Natural killer cell (primary cell): ENCODE results near the gene ZNF431. TPM values are rescaled to one million over a fixed set of nuclear protein-coding genes. Genes with fewer than 3 reads are reported as not detected.

Source experiments
- ATAC-seq, 3 donors: fragments of 150-1000 bp in 2 of 3; fragments of 200-7000 bp in 1 of 3; cut with Tn5 transposase; 1 replicate in 1 of 3; 2 replicates in 2 of 3; pipeline ENCODE4 v1.10.0; 2021; ENCODE audit warnings: mild to moderate bottlenecking in 2 of 3, moderate library complexity in 2 of 3
- DNase-seq, 2 donors: peaks; one replicate each; pipeline versions ENCODE4 v3.0.0 to v3.0.0-alpha.2; 2013 to 2021; ENCODE audit warnings: mixed read lengths in 1 of 2
- H3K27ac ChIP-seq: one replicate; pipeline ENCODE4 v1.5.1; 2013; ENCODE audit warnings: mild to moderate bottlenecking, low read length
- H3K27me3 ChIP-seq: one replicate; pipeline ENCODE4 v1.6.1; 2013; ENCODE audit warnings: low read length; ENCODE audit not compliant: control insufficient read depth, insufficient read depth
- H3K36me3 ChIP-seq: one replicate; pipeline ENCODE4 v1.6.1; 2013; ENCODE audit warnings: low read length; ENCODE audit not compliant: control insufficient read depth, insufficient read depth
- H3K4me1 ChIP-seq: one replicate; pipeline ENCODE4 v1.6.1; 2013; ENCODE audit warnings: low read length; ENCODE audit not compliant: control insufficient read depth, insufficient read depth
- H3K4me3 ChIP-seq: one replicate; pipeline ENCODE4 v1.5.1; 2013; ENCODE audit warnings: low read length
- H3K9me3 ChIP-seq: one replicate; pipeline ENCODE4 v1.6.1; 2013; ENCODE audit warnings: low read length; ENCODE audit not compliant: control insufficient read depth, insufficient read depth
- H3K27ac Mint-ChIP-seq, 2 donors: one replicate each; pipeline ENCODE4 v1.8.0; 2022; ENCODE audit warnings: mild to moderate bottlenecking in 2 of 2, mixed read lengths in 2 of 2, moderate library complexity in 1 of 2
- H3K27me3 Mint-ChIP-seq, 2 donors: one replicate each; pipeline ENCODE4 v1.8.0; 2022; ENCODE audit warnings: low read depth in 2 of 2, mixed read lengths in 2 of 2
- H3K36me3 Mint-ChIP-seq: one replicate; pipeline ENCODE4 v1.8.0; 2022; ENCODE audit warnings: mixed read lengths
- H3K4me1 Mint-ChIP-seq, 2 donors: one replicate each; pipeline ENCODE4 v1.8.0; 2022; ENCODE audit warnings: mixed read lengths in 2 of 2
- H3K4me3 Mint-ChIP-seq: one replicate; pipeline ENCODE4 v1.8.0; 2022; ENCODE audit warnings: mild to moderate bottlenecking, moderate library complexity, mixed read lengths
- H3K9me3 Mint-ChIP-seq, 2 donors: one replicate each; pipeline ENCODE4 v1.8.0; 2022; ENCODE audit warnings: mixed read lengths in 2 of 2
- WGBS: methylation state at CpG from one replicate; pipeline ENCODE4 v1.1.7; 2013; ENCODE audit warnings: missing lambda C conversion rate; ENCODE audit not compliant: insufficient coverage; 5-methylcytosine and 5-hydroxymethylcytosine counted together
- intact Hi-C: fragments of 100-400 bp; cut with micrococcal nuclease; formaldehyde crosslinking; loops from one replicate; pipeline ENCODE4 v1.14.2; 2022
- total RNA-seq, 4 donors: library from RNA; stranded (reverse); fragments of 120-200 nt in 1 of 4; gene quantifications; one replicate each; pipeline versions ENCODE4 v1.2.3 to v1.2.4, GENCODE V29; 2013 to 2022
- TF ChIP-seq, protein P1 (sequence below): fragments of 200-600 bp; IDR thresholded peaks from one replicate; pipeline ENCODE4 v1.8.0; 2022; ENCODE audit warnings: antibody characterized with exemption

Gene ZNF431
- total RNA-seq, 3 donors from 2014 or later (not counting 1 experiment from before 2014, with no cell fraction given): 30.1 to 39.7 (median 30.4) TPM

- Mint-ChIP-seq H3K4me3 (no peak overlapping the region), H3K4me1 (no peaks in the 10 kb centered on the region), H3K36me3 (no peaks in the 10 kb centered on the region), H3K9me3 (peaks cover 6 to 15% of the 10 kb centered on the region in 2 donors), H3K27me3 (no peaks in the 10 kb centered on the region), H3K27ac (no peak overlapping the region)
- intact Hi-C loops: no loop called here
- 0% methylated on average over 1 of the region's 2 CpGs for WGBS
- Histone ChIP-seq H3K4me3 (no peak overlapping the region), H3K27me3 (no peaks in the 10 kb centered on the region), H3K9me3 (peaks cover 12% of the 10 kb centered on the region), H3K27ac (no peak overlapping the region), H3K4me1 (no peaks in the 10 kb centered on the region), H3K36me3 (no peaks in the 10 kb centered on the region)
- no peak for DNase-seq
- ATAC-seq: no peak
- TF ChIP-seq, protein P1, sequence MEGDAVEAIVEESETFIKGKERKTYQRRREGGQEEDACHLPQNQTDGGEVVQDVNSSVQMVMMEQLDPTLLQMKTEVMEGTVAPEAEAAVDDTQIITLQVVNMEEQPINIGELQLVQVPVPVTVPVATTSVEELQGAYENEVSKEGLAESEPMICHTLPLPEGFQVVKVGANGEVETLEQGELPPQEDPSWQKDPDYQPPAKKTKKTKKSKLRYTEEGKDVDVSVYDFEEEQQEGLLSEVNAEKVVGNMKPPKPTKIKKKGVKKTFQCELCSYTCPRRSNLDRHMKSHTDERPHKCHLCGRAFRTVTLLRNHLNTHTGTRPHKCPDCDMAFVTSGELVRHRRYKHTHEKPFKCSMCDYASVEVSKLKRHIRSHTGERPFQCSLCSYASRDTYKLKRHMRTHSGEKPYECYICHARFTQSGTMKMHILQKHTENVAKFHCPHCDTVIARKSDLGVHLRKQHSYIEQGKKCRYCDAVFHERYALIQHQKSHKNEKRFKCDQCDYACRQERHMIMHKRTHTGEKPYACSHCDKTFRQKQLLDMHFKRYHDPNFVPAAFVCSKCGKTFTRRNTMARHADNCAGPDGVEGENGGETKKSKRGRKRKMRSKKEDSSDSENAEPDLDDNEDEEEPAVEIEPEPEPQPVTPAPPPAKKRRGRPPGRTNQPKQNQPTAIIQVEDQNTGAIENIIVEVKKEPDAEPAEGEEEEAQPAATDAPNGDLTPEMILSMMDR: no peak
Observed at GRCh38 chr19:21127001-21127400, 14.8 kb upstream of the ZNF431 start.

DNA sequence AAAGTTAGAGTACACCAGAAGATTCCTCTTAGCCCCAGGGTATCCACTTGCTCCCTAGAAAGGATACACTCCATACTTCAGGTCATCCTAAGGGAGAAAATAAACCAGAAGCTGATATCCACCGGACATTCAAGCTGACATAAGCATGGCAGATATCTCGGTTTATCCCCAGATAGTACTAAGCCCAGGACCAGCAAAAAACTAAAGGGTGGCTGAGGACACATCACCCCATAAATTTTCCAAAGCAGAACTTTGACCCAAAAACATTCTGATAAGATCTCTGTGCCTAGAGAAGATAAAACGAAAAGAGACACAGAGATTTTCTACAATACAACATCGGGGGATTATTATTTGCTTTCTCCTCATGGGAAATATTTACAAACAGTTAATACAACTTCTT lies 13.9 kb upstream of the ZNF431 start:
- DNase-seq (no peak), ATAC-seq (no peak)
- Histone ChIP-seq H3K9me3 (peaks cover 12% of the 10 kb centered on the region), H3K4me3 (no peak overlapping the region), H3K27me3 (no peaks in the 10 kb centered on the region), H3K36me3 (no peaks in the 10 kb centered on the region), H3K4me1 (no peaks in the 10 kb centered on the region), H3K27ac (no peak overlapping the region)
- H3K36me3 Mint-ChIP-seq: no peaks in the 10 kb centered on the region
- TF ChIP-seq, protein P1: no peak
- peaks cover 6 to 15% of the 10 kb centered on the region in 2 donors for H3K9me3 Mint-ChIP-seq
- H3K4me1 Mint-ChIP-seq: no peaks in the 10 kb centered on the region
- H3K4me3 Mint-ChIP-seq: no peak overlapping the region
- intact Hi-C loops: no loop called here
- WGBS: 100% methylated on average over 2 of the region's 4 CpGs
- no peak overlapping the region for H3K27ac Mint-ChIP-seq
- H3K27me3 Mint-ChIP-seq: no peaks in the 10 kb centered on the region

GRCh38 chr19:21128901-21129698 lies 12.7 kb upstream of the ZNF431 start:
- Histone ChIP-seq H3K4me1 (no peaks in the 10 kb centered on the region), H3K36me3 (no peaks in the 10 kb centered on the region), H3K27me3 (no peaks in the 10 kb centered on the region), H3K4me3 (no peak overlapping the region), H3K27ac (no peak overlapping the region), H3K9me3 (peaks cover 12% of the 10 kb centered on the region)
- H3K9me3 Mint-ChIP-seq: peaks cover 6 to 15% of the 10 kb centered on the region in 2 donors
- no peaks in the 10 kb centered on the region for H3K4me1 Mint-ChIP-seq
- ATAC-seq (no peak), DNase-seq (no peak)
- no peak overlapping the region for H3K4me3 Mint-ChIP-seq
- intact Hi-C loops: no loop called here
- WGBS: 89% methylated on average over 6 of the region's 6 CpGs
- TF ChIP-seq, protein P1: no peak
- H3K36me3 Mint-ChIP-seq: no peaks in the 10 kb centered on the region
- peaks cover 0 to 4% of the 10 kb centered on the region in 2 donors for H3K27me3 Mint-ChIP-seq
- H3K27ac Mint-ChIP-seq: no peak overlapping the region
